Astrocyte (in vitro differentiated cells and primary cell): Measurements from ENCODE around the gene BMX.

Experiments used
- EZH2 ChIP-seq: IDR thresholded peaks from 2 replicates; pipeline ENCODE4 v1.6.1; 2012; ENCODE audit warnings: mild to moderate bottlenecking, low read length, inconsistent platforms; ENCODE audit not compliant: insufficient read depth
- TF ChIP-seq, protein P1 (sequence below): IDR thresholded peaks from 2 replicates; pipeline ENCODE4 v1.5.1; 2011; ENCODE audit warnings: low read depth, mild to moderate bottlenecking, inconsistent platforms, low read length, moderate library complexity; ENCODE audit not compliant: insufficient read depth

DNA sequence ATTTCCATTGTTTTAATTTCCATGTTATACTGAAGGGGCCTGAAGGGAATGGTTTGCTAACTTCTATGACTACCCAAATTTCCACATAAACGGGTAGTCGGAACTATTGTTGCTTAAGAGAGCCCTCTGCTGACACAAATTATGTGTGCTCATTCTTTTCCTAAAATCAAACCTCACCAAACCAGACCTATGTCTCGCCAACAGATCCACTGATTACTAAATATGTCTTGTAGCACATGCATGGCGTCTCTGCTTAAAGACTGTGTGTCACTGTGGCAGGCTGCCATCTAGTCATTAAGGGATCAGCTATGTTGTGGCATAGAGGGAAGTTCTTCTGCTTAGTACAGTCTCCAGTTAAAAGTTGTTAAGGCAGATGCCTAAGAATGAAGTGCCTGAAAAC lies 32.6 kb upstream of the BMX start:
- TF ChIP-seq, protein P1, sequence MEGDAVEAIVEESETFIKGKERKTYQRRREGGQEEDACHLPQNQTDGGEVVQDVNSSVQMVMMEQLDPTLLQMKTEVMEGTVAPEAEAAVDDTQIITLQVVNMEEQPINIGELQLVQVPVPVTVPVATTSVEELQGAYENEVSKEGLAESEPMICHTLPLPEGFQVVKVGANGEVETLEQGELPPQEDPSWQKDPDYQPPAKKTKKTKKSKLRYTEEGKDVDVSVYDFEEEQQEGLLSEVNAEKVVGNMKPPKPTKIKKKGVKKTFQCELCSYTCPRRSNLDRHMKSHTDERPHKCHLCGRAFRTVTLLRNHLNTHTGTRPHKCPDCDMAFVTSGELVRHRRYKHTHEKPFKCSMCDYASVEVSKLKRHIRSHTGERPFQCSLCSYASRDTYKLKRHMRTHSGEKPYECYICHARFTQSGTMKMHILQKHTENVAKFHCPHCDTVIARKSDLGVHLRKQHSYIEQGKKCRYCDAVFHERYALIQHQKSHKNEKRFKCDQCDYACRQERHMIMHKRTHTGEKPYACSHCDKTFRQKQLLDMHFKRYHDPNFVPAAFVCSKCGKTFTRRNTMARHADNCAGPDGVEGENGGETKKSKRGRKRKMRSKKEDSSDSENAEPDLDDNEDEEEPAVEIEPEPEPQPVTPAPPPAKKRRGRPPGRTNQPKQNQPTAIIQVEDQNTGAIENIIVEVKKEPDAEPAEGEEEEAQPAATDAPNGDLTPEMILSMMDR = peak; percentile 40
- TF ChIP-seq EZH2 = no peak
